ENCODE data around the gene MEGF9.

DNA sequence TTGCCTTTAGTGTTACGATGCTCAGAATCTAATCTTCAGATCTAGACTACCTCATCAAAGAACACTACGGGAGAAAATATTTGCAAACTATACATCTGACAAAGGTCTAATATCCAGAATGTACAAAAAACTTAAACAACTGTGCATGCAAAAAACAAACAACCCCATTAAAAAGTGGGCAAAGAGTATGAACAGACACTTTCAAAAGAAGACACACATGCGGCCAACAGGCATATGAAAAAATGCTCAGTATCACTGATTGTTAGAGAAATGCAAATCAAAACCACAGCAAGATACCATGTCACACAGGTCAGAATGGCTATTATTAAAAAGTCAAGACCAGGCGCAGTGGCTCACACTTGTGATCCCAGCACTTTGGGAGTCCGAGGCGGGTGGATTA is 31.0 kb upstream of the MEGF9 start:
- TF ChIP-seq EZH2 (IDR thresholded peaks at IDR 0.05; ENCODE audit: borderline replicate concordance, low read depth, low read length, severe bottlenecking) (no peak), CTCF (IDR thresholded peaks at IDR 0.05; ENCODE audit: extremely low read depth in 1 of 2, insufficient read depth in 1 of 2, low read depth in 1 of 2, low read length in 2 of 2) (no peak), GATA2 (IDR thresholded peaks at IDR 0.05; ENCODE audit: insufficient read depth, insufficient read length, low read depth, low read length) (no peak), POLR2AphosphoS5 (IDR thresholded peaks at IDR 0.05; ENCODE audit: insufficient read depth, low read depth, low read length) (no peak), MYC (IDR thresholded peaks at IDR 0.05; ENCODE audit: low read depth, low read length) (no peak)
